ENCODE measurements around the gene EZR. TPM values are rescaled to one million over a fixed set of nuclear protein-coding genes. Genes with fewer than 3 reads are reported as not detected.

Gene EZR
- total and polyA plus RNA-seq, 9 of the 15 experiments (the other 6 are each of a cell fraction or from before 2014, with no cell fraction given) = 36.5 to 162 (median 104) TPM

DNA sequence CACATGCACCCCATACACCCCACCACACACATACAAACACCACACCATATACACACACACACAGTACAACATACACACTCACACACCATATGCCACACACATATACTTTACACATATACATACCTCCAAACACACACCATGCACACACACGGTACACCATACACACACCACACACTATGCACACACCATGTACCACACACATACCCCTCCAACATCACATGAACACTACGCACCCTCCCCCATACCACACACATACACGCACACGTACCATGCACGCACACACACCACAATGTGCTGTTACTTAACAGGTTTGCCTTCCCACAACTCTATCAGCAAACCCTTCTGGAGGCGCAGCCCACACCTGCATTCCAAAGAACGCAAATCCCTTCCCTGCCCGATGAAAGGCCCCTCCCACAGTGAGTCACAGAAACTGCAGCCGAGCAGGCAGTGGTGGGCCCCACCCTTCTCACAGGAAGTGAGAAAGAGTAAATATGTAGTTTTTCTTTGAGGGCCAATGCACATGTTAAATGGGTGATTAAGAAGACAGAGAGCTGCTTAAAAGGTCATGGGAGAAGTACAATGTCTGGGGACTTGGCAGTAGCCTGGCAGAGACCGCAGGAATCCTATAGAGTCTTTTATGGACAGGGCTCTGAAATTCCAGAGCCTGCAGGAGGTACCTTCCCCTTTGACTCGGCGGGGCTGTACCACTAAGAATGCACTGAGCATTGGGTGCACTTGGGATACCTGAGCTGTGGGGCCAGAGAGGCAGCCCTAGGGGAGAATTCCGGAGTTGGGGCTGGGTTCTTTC, 34.1 kb upstream of the EZR start (continued):
- TF ChIP-seq XRCC4 (IDR thresholded peaks at IDR 0.05; ENCODE audit: extremely low read depth, insufficient read depth, insufficient read length) (no peak), CBX5 (IDR thresholded peaks at IDR 0.05; ENCODE audit: borderline replicate concordance, low read depth) (peak; percentile 81), CREM (IDR thresholded peaks at IDR 0.05; ENCODE audit: low read depth) (peak; percentile 94), SLC30A9 (CRISPR knock-in tag; IDR thresholded peaks at IDR 0.05) (no peak), BCL6 (CRISPR knock-in tag; IDR thresholded peaks at IDR 0.05) (no peak), TRIM25 (IDR thresholded peaks at IDR 0.05; ENCODE audit: borderline replicate concordance) (peak; percentile 99), FOS (IDR thresholded peaks at IDR 0.05; ENCODE audit: extremely low read depth, insufficient read length) (peak; percentile 45), RAD21 (CRISPR knock-in tag; conservative IDR thresholded peaks at IDR 0.05 in 1 of 2, IDR thresholded peaks at IDR 0.05 in 1 of 2) (peak in 1 of 2 experiments; percentile 36; a peak in 1 of 4 replicates), DLX4 (CRISPR knock-in tag; IDR thresholded peaks at IDR 0.05) (no peak), POLR2B (IDR thresholded peaks at IDR 0.05; ENCODE audit: low read depth, partially characterized antibody) (peak; percentile 72), GATA2 (CRISPR knock-in tag; IDR thresholded peaks at IDR 0.05) (peak; percentile 97), SMARCE1 (IDR thresholded peaks at IDR 0.05) (peak; percentile 100), RFX1 (IDR thresholded peaks at IDR 0.05) (no peak), GTF2A2 (tag; IDR thresholded peaks at IDR 0.05) (peak; percentile 56; the same call in 1 of the 2 replicates), BRD9 (IDR thresholded peaks at IDR 0.05; ENCODE audit: low read depth, partially characterized antibody) (peak; percentile 99), ZNF407 (IDR thresholded peaks at IDR 0.05; ENCODE audit: low read depth) (peak; percentile 75)
- TF ChIP-seq, protein P1, sequence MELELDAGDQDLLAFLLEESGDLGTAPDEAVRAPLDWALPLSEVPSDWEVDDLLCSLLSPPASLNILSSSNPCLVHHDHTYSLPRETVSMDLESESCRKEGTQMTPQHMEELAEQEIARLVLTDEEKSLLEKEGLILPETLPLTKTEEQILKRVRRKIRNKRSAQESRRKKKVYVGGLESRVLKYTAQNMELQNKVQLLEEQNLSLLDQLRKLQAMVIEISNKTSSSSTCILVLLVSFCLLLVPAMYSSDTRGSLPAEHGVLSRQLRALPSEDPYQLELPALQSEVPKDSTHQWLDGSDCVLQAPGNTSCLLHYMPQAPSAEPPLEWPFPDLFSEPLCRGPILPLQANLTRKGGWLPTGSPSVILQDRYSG (tag; conservative IDR thresholded peaks at IDR 0.05; ENCODE audit: low read depth) = no peak; the same call in 1 of the 2 replicates
